Bladder microvascular endothelial cell (primary cell): Measurements from ENCODE around the gene SLC35E4. TPM values are rescaled to one million over a fixed set of nuclear protein-coding genes. Genes with fewer than 3 reads are reported as not detected.

Experiments used
- total RNA-seq: library from RNA; depleted of rRNA; stranded (reverse); fragments of >200 nt; gene quantifications from 2 replicates; pipeline ENCODE4 v1.2.3, GENCODE V29; 2014

The SLC35E4 gene, protein sequence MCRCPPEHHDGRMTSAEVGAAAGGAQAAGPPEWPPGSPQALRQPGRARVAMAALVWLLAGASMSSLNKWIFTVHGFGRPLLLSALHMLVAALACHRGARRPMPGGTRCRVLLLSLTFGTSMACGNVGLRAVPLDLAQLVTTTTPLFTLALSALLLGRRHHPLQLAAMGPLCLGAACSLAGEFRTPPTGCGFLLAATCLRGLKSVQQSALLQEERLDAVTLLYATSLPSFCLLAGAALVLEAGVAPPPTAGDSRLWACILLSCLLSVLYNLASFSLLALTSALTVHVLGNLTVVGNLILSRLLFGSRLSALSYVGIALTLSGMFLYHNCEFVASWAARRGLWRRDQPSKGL
- 13.1 and 21.0 TPM in 2 replicates for total RNA-seq

DNA sequence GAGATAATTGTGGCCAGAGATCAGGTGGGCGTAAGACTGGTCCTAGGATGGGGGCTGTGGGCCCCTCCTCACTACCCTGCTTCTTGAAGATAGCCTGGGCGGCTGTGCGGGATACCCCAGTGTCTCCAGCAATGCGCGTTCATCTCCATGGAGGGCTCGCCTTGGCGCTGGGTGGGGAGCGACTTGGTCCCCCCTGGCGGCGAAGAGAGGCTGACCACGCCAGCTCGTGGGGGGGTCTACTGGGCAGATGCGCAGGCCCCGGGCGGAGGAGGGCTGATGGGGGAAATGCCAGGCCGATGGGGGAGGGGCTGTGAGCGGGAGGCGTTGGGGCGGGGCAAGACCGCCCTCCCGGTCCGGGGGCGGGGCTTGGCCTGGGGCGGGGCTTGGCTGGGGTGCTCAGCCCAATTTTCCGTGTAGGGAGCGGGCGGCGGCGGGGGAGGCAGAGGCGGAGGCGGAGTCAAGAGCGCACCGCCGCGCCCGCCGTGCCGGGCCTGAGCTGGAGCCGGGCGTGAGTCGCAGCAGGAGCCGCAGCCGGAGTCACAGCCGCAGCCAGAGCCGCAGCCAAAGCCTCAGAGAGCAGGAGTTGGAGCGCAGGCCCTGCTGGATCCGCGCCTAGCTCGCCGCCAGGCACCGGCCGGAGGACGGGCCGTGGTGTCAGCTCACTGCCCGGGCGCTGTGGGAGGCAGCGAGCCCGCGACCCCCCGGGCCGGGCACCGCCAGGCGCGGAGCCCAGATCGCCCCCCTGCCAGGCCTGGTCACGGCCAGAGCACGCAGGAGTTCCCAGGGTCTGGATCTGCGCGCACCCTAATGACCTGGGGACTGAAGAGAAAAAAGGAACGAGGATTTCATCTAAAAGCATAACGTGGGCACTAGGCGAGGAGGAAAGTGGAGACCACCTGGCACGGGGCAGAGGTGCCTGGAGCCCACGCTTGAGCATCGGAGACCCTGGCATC lies at the start of gene SLC35E4:
Gene SLC35E4 (plus strand): TSS at position 509 of the 953 bp plus-strand sequence. CDS start 670 bp downstream, outside the sequence.

DNA sequence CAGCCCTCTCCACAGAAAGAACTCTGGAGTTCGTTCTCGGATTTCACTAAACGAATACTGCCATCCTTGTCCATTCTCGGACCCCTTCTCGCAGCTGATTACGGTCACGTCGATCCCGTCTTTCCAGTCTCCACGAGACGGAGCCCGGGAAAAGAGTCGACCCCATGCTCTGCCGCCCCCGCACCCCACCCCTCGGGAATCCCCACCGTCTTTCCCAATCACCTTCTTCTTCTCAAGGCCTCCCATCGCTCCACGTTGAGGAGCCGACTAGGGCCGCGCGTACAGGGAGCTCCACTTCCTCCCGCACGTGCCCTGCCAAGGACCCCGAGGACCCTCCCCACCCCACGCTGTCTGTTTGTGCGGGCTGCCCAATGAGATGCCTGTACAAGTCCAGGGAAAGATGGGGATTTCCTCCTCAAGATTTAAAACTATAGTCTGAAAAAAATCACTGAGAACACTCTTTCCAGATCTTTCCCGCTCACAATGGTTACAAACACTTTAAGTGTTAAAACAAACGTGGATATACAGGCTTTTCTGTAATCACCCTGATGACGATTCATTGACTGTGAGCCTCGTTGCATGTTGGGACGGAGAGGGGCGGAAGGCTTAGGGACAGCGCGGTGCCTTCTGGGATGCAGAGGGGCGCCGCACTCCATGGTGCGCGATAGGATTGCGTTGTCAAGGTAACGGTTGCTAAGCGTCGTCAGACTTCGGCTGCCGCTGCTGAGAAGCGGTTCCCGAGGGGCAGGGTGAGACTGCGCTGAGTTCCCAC lies 43.8 kb upstream of the SLC35E4 start, which contains the start of gene PES1:
Gene PES1 (minus strand): TSS at position 323 of the 772 bp plus-strand sequence. CDS start 77 bp downstream, at position 246.

GRCh38 chr22:30606455-30607299 lies 28.9 kb upstream of the SLC35E4 start, which contains the start of gene TCN2:
Gene TCN2 (plus strand): TSS chr22:30607174. CDS start chr22:30607332, 158 bp downstream.

DNA sequence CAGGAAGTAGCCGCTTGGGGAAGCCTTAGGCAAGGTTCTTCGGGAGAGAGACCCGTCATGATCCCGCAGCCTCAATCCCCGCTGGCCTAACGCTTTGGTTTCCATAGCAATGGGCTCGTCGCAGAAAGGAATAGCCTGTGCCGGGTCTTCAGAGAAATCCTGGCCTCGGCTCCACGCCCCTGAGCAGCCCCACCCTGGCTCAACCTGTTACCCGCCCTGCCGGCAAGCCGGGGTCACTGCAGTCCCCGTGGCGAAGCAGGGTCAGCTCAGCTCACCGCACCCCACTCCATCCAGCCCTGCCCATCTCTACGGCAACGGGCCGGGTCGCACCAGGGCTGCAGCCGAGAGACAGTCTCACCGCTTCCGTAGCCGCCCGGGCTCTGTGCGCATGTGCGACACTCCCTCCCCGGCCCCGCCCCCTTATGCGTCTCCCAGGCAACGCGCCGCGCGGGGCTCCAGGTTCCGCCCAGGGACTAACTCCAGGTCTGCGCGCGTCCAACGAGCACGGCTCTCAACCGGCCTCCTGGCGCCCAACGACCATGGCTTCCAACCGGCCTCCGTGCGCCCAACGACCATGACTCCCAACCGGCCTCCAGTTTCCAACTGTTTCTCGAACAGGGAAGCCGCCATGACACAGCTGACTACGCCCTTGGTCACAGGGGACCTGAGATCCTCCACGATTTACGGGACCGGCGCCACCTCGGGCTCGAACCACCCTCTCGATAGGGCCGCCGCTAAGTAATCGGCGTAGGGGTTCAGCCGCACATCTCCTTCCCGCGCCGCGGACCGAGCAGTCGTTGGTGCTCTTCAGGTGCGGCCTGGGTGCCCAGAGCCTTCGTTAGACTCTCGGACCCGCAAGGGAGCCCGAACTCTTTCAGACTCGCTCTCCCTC lies 32.2 kb downstream of the SLC35E4 start, which contains the start of gene DUSP18:
Gene DUSP18 (minus strand): TSS at position 382 of the 892 bp plus-strand sequence. CDS start 3,872 bp downstream, outside the sequence.

DNA sequence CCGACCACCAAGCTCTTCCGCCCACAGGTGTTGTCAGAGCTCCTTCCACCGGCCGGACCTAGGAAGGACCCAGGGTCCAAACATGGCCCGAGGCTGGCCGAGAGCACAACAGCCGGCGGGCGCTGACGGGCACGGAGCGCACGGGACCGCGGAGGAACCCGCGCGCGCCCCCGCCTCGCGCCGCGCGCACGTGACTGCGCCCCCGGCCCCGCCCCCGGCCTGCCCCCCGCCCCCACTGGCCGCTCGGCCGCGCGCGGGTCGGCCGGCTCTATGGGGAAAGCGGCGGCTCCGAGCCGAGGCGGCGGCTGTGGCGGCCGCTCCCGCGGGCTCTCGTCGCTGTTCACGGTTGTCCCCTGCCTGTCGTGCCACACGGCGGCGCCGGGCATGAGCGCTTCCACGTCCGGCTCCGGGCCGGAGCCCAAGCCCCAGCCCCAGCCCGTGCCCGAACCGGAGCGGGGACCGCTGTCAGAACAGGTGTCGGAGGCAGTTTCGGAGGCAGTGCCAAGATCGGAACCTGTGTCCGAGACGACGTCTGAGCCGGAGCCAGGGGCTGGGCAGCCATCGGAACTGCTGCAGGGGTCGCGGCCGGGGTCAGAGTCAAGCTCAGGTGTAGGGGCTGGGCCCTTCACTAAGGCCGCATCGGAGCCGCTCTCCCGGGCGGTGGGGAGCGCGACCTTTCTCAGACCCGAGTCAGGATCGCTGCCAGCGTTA lies 59.2 kb downstream of the SLC35E4 start, which contains the start of gene OSBP2:
Gene OSBP2 (plus strand): TSS at position 235 of the 711 bp plus-strand sequence. CDS start 36 bp downstream, at position 271.

Other genes with a start within 250 kb of the SLC35E4 start
- 13.8 and 22.3 TPM in 2 replicates for gene RNF215, start 248.4 kb upstream of the SLC35E4 start, total RNA-seq
- 6.2 and 9.6 TPM in 2 replicates for gene SEC14L2, start 238.8 kb upstream of the SLC35E4 start, total RNA-seq
- 24.1 and 35.5 TPM in 2 replicates for gene MTFP1, start 210.0 kb upstream of the SLC35E4 start, total RNA-seq
- not detected in 2 replicates for gene SEC14L3, start 163.8 kb upstream of the SLC35E4 start, total RNA-seq
- 0.06 TPM in 1 of 2 replicates, not detected in the other for gene SEC14L4, start 130.1 kb upstream of the SLC35E4 start, total RNA-seq
- gene SEC14L6, start 89.0 kb upstream of the SLC35E4 start, total RNA-seq: 0.13 TPM in 1 of 2 replicates, not detected in the other
- not detected in 2 replicates for gene GAL3ST1, start 61.1 kb upstream of the SLC35E4 start, total RNA-seq
- 58.1 and 94.7 TPM in 2 replicates for gene PES1, start 43.9 kb upstream of the SLC35E4 start, total RNA-seq
- gene TCN2, start 28.6 kb upstream of the SLC35E4 start, total RNA-seq: 25.6 and 65.6 TPM in 2 replicates
- gene DUSP18, start 32.1 kb downstream of the SLC35E4 start, total RNA-seq: 8.4 and 15.5 TPM in 2 replicates
- 3.9 and 22.5 TPM in 2 replicates for gene OSBP2, start 59.1 kb downstream of the SLC35E4 start, total RNA-seq